ENCODE results near the gene TNRC6B.

DNA sequence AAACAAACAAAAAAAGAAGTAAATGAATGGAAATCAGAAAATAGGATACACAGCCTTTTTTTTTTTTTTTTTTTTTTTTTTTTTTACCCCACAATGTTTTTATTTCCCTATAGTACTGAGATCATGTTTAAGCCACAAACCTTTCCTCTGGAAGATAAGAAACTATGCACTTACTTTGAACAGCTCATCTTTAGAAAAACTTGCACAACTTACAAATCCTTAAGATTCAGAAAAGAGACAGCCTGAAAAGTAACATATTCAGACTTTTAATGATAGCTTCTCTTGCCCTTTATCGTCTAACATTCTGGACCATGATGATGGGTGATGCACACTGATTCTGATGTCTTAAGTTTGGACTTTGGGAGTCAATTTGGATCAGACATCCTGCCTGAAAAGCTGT is 80.3 kb downstream of the TNRC6B start:
- no peak for TF ChIP-seq EP300 (IDR thresholded peaks at IDR 0.05)
- TF ChIP-seq, protein P1, sequence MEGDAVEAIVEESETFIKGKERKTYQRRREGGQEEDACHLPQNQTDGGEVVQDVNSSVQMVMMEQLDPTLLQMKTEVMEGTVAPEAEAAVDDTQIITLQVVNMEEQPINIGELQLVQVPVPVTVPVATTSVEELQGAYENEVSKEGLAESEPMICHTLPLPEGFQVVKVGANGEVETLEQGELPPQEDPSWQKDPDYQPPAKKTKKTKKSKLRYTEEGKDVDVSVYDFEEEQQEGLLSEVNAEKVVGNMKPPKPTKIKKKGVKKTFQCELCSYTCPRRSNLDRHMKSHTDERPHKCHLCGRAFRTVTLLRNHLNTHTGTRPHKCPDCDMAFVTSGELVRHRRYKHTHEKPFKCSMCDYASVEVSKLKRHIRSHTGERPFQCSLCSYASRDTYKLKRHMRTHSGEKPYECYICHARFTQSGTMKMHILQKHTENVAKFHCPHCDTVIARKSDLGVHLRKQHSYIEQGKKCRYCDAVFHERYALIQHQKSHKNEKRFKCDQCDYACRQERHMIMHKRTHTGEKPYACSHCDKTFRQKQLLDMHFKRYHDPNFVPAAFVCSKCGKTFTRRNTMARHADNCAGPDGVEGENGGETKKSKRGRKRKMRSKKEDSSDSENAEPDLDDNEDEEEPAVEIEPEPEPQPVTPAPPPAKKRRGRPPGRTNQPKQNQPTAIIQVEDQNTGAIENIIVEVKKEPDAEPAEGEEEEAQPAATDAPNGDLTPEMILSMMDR (IDR thresholded peaks at IDR 0.05): no peak
- no peak for TF ChIP-seq POLR2A (IDR thresholded peaks at IDR 0.05; ENCODE audit: low read depth)
